Prostate gland (tissue), 2 donors: ENCODE measurements around the gene IGF1R.

Experiments used
- CTCF ChIP-seq, 4 experiments: fragments of 200-600 bp in 2 of 4; fragments of 450-650 bp in 2 of 4; sonication (generic) in 2 of 4; IDR thresholded peaks; 1 replicate in 3 of 4; 2 replicates in 1 of 4; pipeline ENCODE4 v1.5.1; 2016 to 2019; ENCODE audit warnings: antibody characterized with exemption in 4 of 4, mild to moderate bottlenecking in 2 of 4, moderate library complexity in 2 of 4
- POLR2A ChIP-seq: fragments of 450-650 bp; IDR thresholded peaks from one replicate; pipeline ENCODE4 v1.6.1; 2016; ENCODE audit warnings: antibody characterized with exemption, mild to moderate bottlenecking
- POLR2AphosphoS5 ChIP-seq: sonication (generic); formaldehyde crosslinking; IDR thresholded peaks from one replicate; pipeline ENCODE4 v1.6.1; 2017; ENCODE audit warnings: antibody characterized with exemption

- TF ChIP-seq CTCF (IDR thresholded peaks at IDR 0.05): no peak
- TF ChIP-seq POLR2A: no peak
- TF ChIP-seq POLR2AphosphoS5: no peak
Measured at GRCh38 chr15:98745179-98745578, 96.8 kb downstream of the IGF1R start.
